Activated naive CD8-positive, alpha-beta T cell (primary cell): Measurements from ENCODE around the gene ACTL10.
"Not testable (repeated sequence)": the region's sequence is repeated elsewhere in the genome, so short reads cannot be mapped to it uniquely, and the experiment has no call there.

Experiments
- H3K27ac Mint-ChIP-seq: one replicate; pipeline ENCODE4 v1.8.0; 2021; ENCODE audit warnings: mixed read lengths
- H3K27me3 Mint-ChIP-seq: one replicate; pipeline ENCODE4 v1.8.0; 2021; ENCODE audit warnings: mixed read lengths
- H3K36me3 Mint-ChIP-seq: one replicate; pipeline ENCODE4 v1.8.0; 2021; ENCODE audit warnings: mixed read lengths
- H3K4me1 Mint-ChIP-seq: one replicate; pipeline ENCODE4 v1.8.0; 2021; ENCODE audit warnings: low read depth, mixed read lengths
- H3K4me3 Mint-ChIP-seq: one replicate; pipeline ENCODE4 v1.8.0; 2021; ENCODE audit warnings: mild to moderate bottlenecking, mixed read lengths
- H3K9me3 Mint-ChIP-seq: one replicate; pipeline ENCODE4 v1.8.0; 2021; ENCODE audit warnings: low read depth, mixed read lengths

ACTL10 gene

DNA sequence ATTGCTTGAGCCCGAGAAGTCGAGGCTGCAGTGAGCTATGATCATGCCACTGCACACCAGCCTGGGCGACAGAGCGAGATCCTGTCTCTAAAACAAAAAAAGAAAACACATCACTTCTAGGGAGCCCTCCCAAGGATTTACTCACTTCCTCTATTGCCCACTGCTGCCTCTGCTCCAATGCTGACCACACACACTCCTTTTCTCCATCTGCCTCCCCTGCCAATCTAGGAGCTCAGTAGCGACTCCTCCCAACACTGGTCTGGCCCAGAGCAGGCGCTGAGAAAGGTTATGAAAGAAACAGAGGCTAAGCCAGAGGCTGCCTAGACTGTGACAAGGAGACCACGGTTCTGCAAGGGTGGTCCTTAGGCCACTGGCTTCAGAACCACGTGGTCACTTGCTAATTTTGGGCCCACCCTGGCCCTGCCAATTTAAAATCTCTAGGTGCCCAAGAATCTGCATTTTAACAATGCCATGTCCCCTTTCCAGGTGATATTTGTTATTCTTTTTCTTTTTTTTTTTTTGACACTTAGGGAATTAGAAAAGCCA lies 20.7 kb downstream of the ACTL10 start:
- Mint-ChIP-seq H3K4me1 (peaks cover 49% of the 10 kb centered on the region), H3K27me3 (no peaks in the 10 kb centered on the region), H3K27ac (peak overlapping the region; percentile 87), H3K36me3 (no peaks in the 10 kb centered on the region), H3K4me3 (no peak overlapping the region), H3K9me3 (no peaks in the 10 kb centered on the region)

GRCh38 chr20:33687993-33688937 lies 21.5 kb downstream of the ACTL10 start:
- Mint-ChIP-seq H3K4me3 (peak overlapping the region; percentile 46), H3K27me3 (no peaks in the 10 kb centered on the region), H3K27ac (peak overlapping the region; percentile 2), H3K36me3 (no peaks in the 10 kb centered on the region), H3K9me3 (no peaks in the 10 kb centered on the region), H3K4me1 (peaks cover 49% of the 10 kb centered on the region)

DNA sequence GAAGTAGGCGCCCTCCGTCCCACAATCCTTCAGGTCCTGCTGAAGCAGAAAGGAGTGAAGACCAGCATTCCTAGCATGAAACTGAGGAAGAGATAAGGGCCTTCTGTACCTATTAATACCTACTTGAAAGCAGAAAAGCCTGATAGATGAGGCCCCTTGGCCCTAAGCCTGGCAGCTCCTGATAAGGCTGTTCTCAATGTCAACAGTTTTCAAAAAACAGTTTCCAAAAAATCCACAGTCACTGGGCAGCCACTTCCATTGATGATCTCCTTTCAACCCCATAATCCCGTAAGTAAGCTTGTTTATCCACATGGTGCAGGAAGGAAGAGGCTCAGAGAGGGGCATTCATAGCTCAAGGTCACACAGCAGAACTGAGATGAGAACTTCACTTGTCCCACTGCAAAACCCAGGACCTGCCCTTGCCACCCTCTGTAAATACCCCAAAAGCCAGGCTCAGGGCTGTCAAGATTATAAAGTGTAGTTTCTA lies 22.2 kb downstream of the ACTL10 start:
- Mint-ChIP-seq H3K9me3 (no peaks in the 10 kb centered on the region), H3K4me1 (peaks cover 49% of the 10 kb centered on the region), H3K27ac (peak overlapping the region; percentile 56), H3K4me3 (no peak overlapping the region), H3K27me3 (no peaks in the 10 kb centered on the region), H3K36me3 (no peaks in the 10 kb centered on the region)

DNA sequence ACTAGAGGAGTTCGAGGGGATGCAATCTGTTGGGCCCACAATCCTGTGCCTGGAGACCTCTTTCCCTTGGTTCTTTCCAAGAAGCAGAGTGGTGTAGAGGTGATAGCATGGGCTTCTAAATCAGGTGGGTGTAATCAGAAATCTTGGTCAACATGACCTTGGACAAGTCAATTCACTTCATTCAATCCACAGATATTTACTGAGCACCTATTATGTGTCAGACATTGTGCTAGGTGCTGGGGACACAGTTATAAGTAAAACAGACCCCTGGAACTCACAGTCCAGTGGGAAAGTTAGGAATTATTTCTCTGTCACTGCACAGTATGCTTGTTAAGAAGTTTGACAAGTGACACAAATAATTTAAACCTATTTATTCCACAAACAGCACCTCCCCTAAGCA lies 22.8 kb downstream of the ACTL10 start:
- no peaks in the 10 kb centered on the region for H3K9me3 Mint-ChIP-seq
- H3K27ac Mint-ChIP-seq: peak overlapping the region; percentile 87
- H3K4me1 Mint-ChIP-seq: peaks cover 49% of the 10 kb centered on the region
- peak overlapping the region; percentile 69 for H3K4me3 Mint-ChIP-seq
- no peaks in the 10 kb centered on the region for H3K36me3 Mint-ChIP-seq
- H3K27me3 Mint-ChIP-seq: no peaks in the 10 kb centered on the region

DNA sequence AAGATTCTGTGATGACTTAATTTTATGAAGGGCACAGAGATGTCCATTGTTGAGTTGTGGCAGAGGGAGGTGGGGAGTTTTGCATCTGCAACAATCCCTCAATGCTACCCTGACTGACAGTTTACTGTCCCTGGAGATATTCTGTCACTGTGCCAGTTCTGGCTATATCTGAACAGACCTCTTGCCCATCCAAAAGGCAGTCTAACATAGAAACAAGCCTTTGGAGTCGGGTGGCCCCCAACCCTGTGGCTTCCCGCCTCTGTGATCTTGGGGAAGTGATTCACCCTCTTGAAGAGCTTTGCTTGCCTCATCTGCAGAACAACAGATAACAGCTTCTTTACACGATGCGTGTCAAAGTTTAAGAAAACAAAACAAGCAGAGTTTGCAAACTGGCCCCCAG lies 23.2 kb downstream of the ACTL10 start:
- H3K9me3 Mint-ChIP-seq: no peaks in the 10 kb centered on the region
- no peaks in the 10 kb centered on the region for H3K36me3 Mint-ChIP-seq
- H3K4me1 Mint-ChIP-seq: peaks cover 45% of the 10 kb centered on the region
- H3K27me3 Mint-ChIP-seq: no peaks in the 10 kb centered on the region
- peak overlapping the region; percentile 69 for H3K4me3 Mint-ChIP-seq
- peak overlapping the region; percentile 87 for H3K27ac Mint-ChIP-seq

- H3K27ac Mint-ChIP-seq: no peak overlapping the region
- H3K36me3 Mint-ChIP-seq: no peaks in the 10 kb centered on the region
- H3K4me1 Mint-ChIP-seq: peaks cover 22% of the 10 kb centered on the region
- no peak overlapping the region for H3K4me3 Mint-ChIP-seq
- no peaks in the 10 kb centered on the region for H3K9me3 Mint-ChIP-seq
- no peaks in the 10 kb centered on the region for H3K27me3 Mint-ChIP-seq
Observed at GRCh38 chr20:33693289-33693688, 26.5 kb downstream of the ACTL10 start.

DNA sequence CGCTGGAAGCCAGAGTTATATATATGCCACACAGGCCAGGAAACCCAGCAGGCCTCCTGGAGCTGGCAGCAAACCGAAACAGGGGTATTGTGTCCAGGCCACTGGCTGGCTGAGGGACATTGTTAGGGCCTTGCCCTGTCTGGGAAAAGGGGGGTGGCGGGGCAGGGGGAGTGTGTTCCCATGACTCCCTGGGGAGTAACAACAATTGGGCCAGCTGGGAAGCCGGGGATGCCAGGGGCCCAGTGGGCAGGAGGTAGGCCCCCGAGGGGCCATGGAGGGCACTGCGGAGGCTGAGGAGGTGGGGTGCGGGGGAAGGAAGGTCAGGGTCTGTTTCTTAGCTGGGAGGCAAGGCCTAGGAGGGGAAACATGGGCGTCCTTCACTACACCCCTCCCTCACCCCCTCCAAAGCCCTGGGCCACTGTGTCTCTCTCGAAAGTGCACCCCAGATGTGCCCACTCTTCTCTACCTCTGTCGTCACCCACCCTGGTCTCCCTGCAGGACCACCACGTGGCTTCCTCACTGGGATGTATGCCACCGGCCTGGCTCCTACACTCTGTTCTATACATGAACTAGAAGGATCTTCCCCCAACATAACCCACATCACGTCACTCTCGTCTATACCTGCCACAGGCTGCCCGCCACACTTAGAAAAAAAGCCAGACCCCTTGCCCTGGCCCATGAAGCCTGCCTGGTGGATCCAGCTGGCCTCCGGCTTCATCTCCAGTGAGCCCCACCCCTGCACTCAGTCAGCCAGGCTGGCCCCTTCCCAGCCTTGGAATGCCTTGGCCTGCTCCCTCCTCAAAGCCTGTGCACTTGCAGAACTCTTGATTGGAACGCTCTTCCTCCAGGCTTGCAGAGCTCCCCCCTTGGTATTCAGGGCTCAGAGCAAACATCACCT lies 27.2 kb downstream of the ACTL10 start:
- no peak overlapping the region for H3K27ac Mint-ChIP-seq
- H3K4me3 Mint-ChIP-seq: no peak overlapping the region
- H3K27me3 Mint-ChIP-seq: no peaks in the 10 kb centered on the region
- peaks cover 15% of the 10 kb centered on the region for H3K4me1 Mint-ChIP-seq
- H3K9me3 Mint-ChIP-seq: no peaks in the 10 kb centered on the region
- no peaks in the 10 kb centered on the region for H3K36me3 Mint-ChIP-seq

GRCh38 chr20:33694639-33695012 lies 27.9 kb downstream of the ACTL10 start:
- H3K4me3 Mint-ChIP-seq: no peak overlapping the region
- H3K9me3 Mint-ChIP-seq: no peaks in the 10 kb centered on the region
- peaks cover 9% of the 10 kb centered on the region for H3K4me1 Mint-ChIP-seq
- H3K36me3 Mint-ChIP-seq: no peaks in the 10 kb centered on the region
- H3K27me3 Mint-ChIP-seq: no peaks in the 10 kb centered on the region
- H3K27ac Mint-ChIP-seq: no peak overlapping the region

DNA sequence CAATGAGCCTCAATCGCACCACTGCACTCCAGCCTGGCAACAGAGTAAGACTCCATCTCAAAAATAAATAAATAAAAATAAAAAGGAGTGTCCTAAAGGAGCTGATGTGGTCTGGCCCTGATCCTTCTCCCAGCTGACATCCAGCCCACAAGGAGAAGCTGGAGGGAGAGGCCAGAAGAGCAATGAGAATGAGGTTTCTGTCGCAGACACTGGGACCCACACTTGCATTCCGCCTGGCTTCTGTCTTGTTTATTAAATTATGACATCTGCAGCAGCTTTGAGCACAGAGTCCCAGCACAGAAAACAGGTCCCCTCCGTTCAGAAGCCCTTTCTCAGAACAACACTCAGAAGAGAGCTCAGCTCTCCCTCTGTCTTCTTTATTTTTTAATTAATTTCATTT lies 29.7 kb downstream of the ACTL10 start:
- no peaks in the 10 kb centered on the region for H3K9me3 Mint-ChIP-seq
- no peaks in the 10 kb centered on the region for H3K4me1 Mint-ChIP-seq
- H3K27me3 Mint-ChIP-seq: no peaks in the 10 kb centered on the region
- H3K36me3 Mint-ChIP-seq: no peaks in the 10 kb centered on the region
- H3K4me3 Mint-ChIP-seq: no peak overlapping the region
- H3K27ac Mint-ChIP-seq: no peak overlapping the region

DNA sequence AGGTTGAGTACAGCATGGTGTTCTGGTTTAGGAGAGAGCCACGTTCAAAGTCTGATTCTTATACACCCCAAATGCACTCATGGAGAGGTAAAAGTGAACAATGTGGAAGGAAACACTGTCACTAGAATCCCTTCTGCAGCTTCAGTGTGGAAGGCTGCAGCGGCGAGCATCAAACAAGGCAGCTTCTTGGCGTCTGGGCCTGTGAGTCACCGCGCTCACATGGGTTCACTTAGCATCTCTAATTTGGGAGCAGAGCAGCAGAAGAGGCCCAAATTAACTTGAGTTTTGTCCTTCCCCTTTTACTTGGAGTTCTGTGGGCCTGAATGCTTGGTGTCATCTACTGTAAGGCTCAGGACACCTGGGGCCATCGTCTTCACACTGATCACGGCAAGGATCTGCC lies 30.4 kb downstream of the ACTL10 start:
- Mint-ChIP-seq H3K9me3 (no peaks in the 10 kb centered on the region), H3K4me3 (no peak overlapping the region), H3K4me1 (no peaks in the 10 kb centered on the region), H3K36me3 (no peaks in the 10 kb centered on the region), H3K27me3 (no peaks in the 10 kb centered on the region), H3K27ac (no peak overlapping the region)

- H3K27ac Mint-ChIP-seq, H3K9me3 Mint-ChIP-seq, H3K4me3 Mint-ChIP-seq, H3K27me3 Mint-ChIP-seq, H3K36me3 Mint-ChIP-seq, H3K4me1 Mint-ChIP-seq: not testable (repeated sequence)
Observed at GRCh38 chr20:33698966-33699365, 32.2 kb downstream of the ACTL10 start.

GRCh38 chr20:33700696-33701441 lies 34.1 kb downstream of the ACTL10 start:
- not testable (repeated sequence) for H3K27ac Mint-ChIP-seq, H3K36me3 Mint-ChIP-seq, H3K9me3 Mint-ChIP-seq, H3K27me3 Mint-ChIP-seq, H3K4me1 Mint-ChIP-seq, H3K4me3 Mint-ChIP-seq

DNA sequence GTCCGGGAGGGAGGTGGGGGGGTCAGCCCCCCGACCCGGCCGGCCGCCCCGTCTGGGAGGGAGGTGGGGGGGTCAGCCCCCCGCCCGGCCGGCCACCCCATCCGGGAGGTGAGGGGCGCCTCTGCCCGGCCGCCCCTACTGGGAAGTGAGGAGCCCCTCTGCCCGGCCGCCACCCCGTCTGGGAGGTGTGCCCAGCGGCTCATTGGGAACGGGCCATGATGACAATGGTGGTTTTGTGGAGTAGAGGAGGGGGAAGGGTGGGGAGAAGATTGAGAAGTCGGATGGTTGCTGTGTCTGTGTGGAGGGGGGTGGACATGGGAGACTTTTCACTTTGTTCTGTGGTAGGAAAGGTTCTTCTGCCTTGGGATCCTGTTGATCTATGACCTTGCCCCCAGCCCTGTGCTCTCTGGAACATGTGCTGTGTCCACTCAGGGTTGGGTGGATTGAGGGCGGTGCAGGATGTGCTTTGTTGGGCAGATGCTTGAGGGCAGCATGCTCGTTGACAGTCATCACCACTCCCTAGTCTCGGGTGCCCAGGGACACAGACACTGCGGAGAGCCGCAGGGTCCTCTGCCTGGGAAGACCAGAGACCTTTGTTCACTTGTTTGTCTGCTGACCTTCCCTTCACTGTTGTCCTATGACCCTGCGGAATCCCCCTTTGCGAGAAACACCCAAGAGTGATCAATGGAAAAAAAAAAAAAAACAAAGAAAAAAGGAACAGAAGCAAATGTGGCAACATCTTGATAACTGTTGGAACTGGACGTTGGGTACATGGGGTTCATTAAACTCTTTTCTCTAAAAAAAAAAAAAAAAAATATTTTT lies 35.1 kb downstream of the ACTL10 start:
- no peak overlapping the region for H3K4me3 Mint-ChIP-seq
- H3K27me3 Mint-ChIP-seq: no peaks in the 10 kb centered on the region
- no peaks in the 10 kb centered on the region for H3K4me1 Mint-ChIP-seq

GRCh38 chr20:33702861-33703260 lies 36.1 kb downstream of the ACTL10 start:
- Mint-ChIP-seq H3K36me3 (no peaks in the 10 kb centered on the region), H3K4me3 (no peak overlapping the region), H3K4me1 (no peaks in the 10 kb centered on the region), H3K27ac (no peak overlapping the region), H3K27me3 (no peaks in the 10 kb centered on the region), H3K9me3 (no peaks in the 10 kb centered on the region)

More for the DNA sequence above, 35.1 kb downstream of the ACTL10 start:
- no peak overlapping the region for H3K27ac Mint-ChIP-seq
- no peaks in the 10 kb centered on the region for H3K36me3 Mint-ChIP-seq
- no peaks in the 10 kb centered on the region for H3K9me3 Mint-ChIP-seq
